Stimulated activated CD8-positive, alpha-beta memory T cell treated with anti-CD3 and anti-CD28 coated beads, Interleukin-7, amount 100 ng/mL, for 1 hour (primary cell): ENCODE data around the gene IPCEF1.

Source experiments
- DNase-seq, 2 donors: peaks; one replicate each; pipeline ENCODE4 v3.0.0-alpha.2; 2020; ENCODE audit warnings: low read depth in 2 of 2

The IPCEF1 gene

GRCh38 chr6:154356690-154357089 lies at the start of gene IPCEF1:
Gene IPCEF1 (minus strand): TSS chr6:154356803. CDS start chr6:154265947, 90,856 bp downstream.
- DNase-seq, result no peak

- DNase-seq, result no peak
These were observed 49.7 kb upstream of the IPCEF1 start for GRCh38 chr6:154406301-154406700.

GRCh38 chr6:154404791-154405400 lies 48.3 kb upstream of the IPCEF1 start:
- DNase-seq, result no peak

- no peak for DNase-seq
These were observed 47.2 kb upstream of the IPCEF1 start for GRCh38 chr6:154403788-154404187.

- no peak for DNase-seq
These were observed 45.6 kb upstream of the IPCEF1 start for GRCh38 chr6:154402081-154402780.

GRCh38 chr6:154399097-154399496 lies 42.5 kb upstream of the IPCEF1 start:
- no peak for DNase-seq

- DNase-seq, result no peak
These were observed 41.0 kb upstream of the IPCEF1 start for GRCh38 chr6:154397491-154398195.

- DNase-seq, result no peak
These were observed 39.3 kb upstream of the IPCEF1 start for GRCh38 chr6:154395878-154396277.

GRCh38 chr6:154395316-154395715 lies 38.7 kb upstream of the IPCEF1 start:
- DNase-seq, result no peak

GRCh38 chr6:154394571-154394970 lies 38.0 kb upstream of the IPCEF1 start:
- no peak for DNase-seq

GRCh38 chr6:154390034-154390433 lies 33.4 kb upstream of the IPCEF1 start:
- no peak for DNase-seq

GRCh38 chr6:154388803-154389202 lies 32.2 kb upstream of the IPCEF1 start:
- DNase-seq, result no peak

- no peak for DNase-seq
These were observed 30.5 kb upstream of the IPCEF1 start for GRCh38 chr6:154386848-154387717.

- DNase-seq, result no peak
These were observed 27.6 kb upstream of the IPCEF1 start for GRCh38 chr6:154384191-154384590.

GRCh38 chr6:154383273-154383672 lies 26.7 kb upstream of the IPCEF1 start:
- no peak for DNase-seq

GRCh38 chr6:154382740-154383139 lies 26.1 kb upstream of the IPCEF1 start:
- no peak for DNase-seq

- DNase-seq, result no peak
These were observed 24.9 kb upstream of the IPCEF1 start for GRCh38 chr6:154381548-154381947.

- no peak for DNase-seq
These were observed 24.1 kb upstream of the IPCEF1 start for GRCh38 chr6:154380741-154381140.

- no peak for DNase-seq
These were observed 23.0 kb upstream of the IPCEF1 start for GRCh38 chr6:154379585-154379984.

GRCh38 chr6:154378518-154378917 lies 21.9 kb upstream of the IPCEF1 start:
- DNase-seq, result no peak

GRCh38 chr6:154377726-154378125 lies 21.1 kb upstream of the IPCEF1 start:
- no peak for DNase-seq

GRCh38 chr6:154373971-154374370 lies 17.4 kb upstream of the IPCEF1 start:
- DNase-seq, result no peak
